Hepatocyte (in vitro differentiated cells): ENCODE measurements around the gene TSTD2. TPM values are rescaled to one million over a fixed set of nuclear protein-coding genes. Genes with fewer than 3 reads are reported as not detected.

ENCODE experiments used
- DNase-seq: peaks from one replicate; pipeline ENCODE4 v3.0.0-alpha.2; 2016; ENCODE audit warnings: low spot score
- H2AFZ ChIP-seq: fragments of 200-600 bp; sonication (generic); 2 replicates; pipeline ENCODE4 v1.6.0; 2016; ENCODE audit warnings: antibody characterized with exemption, mild to moderate bottlenecking
- H3K27ac ChIP-seq: fragments of 200-600 bp; sonication (generic); 2 replicates; pipeline ENCODE4 v1.5.1; 2016; ENCODE audit warnings: mild to moderate bottlenecking
- H3K27me3 ChIP-seq: fragments of 200-600 bp; sonication (generic); 2 replicates; pipeline ENCODE4 v1.6.1; 2016
- H3K36me3 ChIP-seq: fragments of 200-600 bp; sonication (generic); replicated peaks from 2 replicates; pipeline ENCODE4 v1.5.1; 2016; ENCODE audit warnings: low read depth; ENCODE audit not compliant: insufficient read depth
- H3K4me1 ChIP-seq: fragments of 200-600 bp; sonication (generic); 2 replicates; pipeline ENCODE4 v1.5.1; 2016; ENCODE audit warnings: mild to moderate bottlenecking, moderate library complexity; ENCODE audit not compliant: insufficient read depth
- H3K4me2 ChIP-seq: fragments of 200-600 bp; sonication (generic); 2 replicates; pipeline ENCODE4 v1.6.0; 2016
- H3K4me3 ChIP-seq: fragments of 200-600 bp; sonication (generic); 2 replicates; pipeline ENCODE4 v1.5.1; 2016; ENCODE audit warnings: mild to moderate bottlenecking
- H3K79me2 ChIP-seq: fragments of 200-600 bp; sonication (generic); 2 replicates; pipeline ENCODE4 v1.6.0; 2017; ENCODE audit warnings: mild to moderate bottlenecking
- H3K9me2 ChIP-seq: fragments of 200-600 bp; sonication (generic); replicated peaks from 2 replicates; pipeline ENCODE4 v1.6.0; 2017; ENCODE audit warnings: mild to moderate bottlenecking; ENCODE audit not compliant: insufficient read depth
- H3K9me3 ChIP-seq: fragments of 200-600 bp; sonication (generic); 2 replicates; pipeline ENCODE4 v1.5.1; 2016; ENCODE audit warnings: low read depth, mild to moderate bottlenecking
- H4K20me1 ChIP-seq: fragments of 200-600 bp; sonication (generic); 2 replicates; pipeline ENCODE4 v1.6.0; 2016; ENCODE audit warnings: mild to moderate bottlenecking; ENCODE audit not compliant: insufficient read depth, poor library complexity, severe bottlenecking
- CTCF ChIP-seq: fragments of 200-600 bp; sonication (generic); IDR thresholded peaks from 2 replicates; pipeline ENCODE4 v1.5.1; 2016; ENCODE audit warnings: antibody characterized with exemption, mild to moderate bottlenecking; ENCODE audit not compliant: poor library complexity
- EZH2 ChIP-seq: fragments of 200-600 bp; sonication (generic); IDR thresholded peaks from 2 replicates; pipeline ENCODE4 v1.6.1; 2016; ENCODE audit warnings: antibody characterized with exemption, mild to moderate bottlenecking, borderline replicate concordance
- EZH2phosphoT487 ChIP-seq: fragments of 200-600 bp; sonication (generic); IDR thresholded peaks from one replicate; pipeline ENCODE4 v1.6.1; 2018; ENCODE audit warnings: antibody characterized with exemption, mild to moderate bottlenecking, low read depth, moderate library complexity; ENCODE audit not compliant: unreplicated experiment, severe bottlenecking
- WGBS: methylation state at CpG from one replicate; pipeline ENCODE4 v1.1.6; 2016; ENCODE audit warnings: low lambda C conversion rate; ENCODE audit errors: missing lambda C conversion rate; 5-methylcytosine and 5-hydroxymethylcytosine counted together
- polyA plus RNA-seq: library from polyadenylated mRNA; unstranded; fragments of >200 nt; fragmentation: Nextera tagmentation; extraction: Ambion mirVana; gene quantifications from 2 replicates; pipeline ENCODE4 v1.2.1, GENCODE V29; 2016
- total RNA-seq: library from RNA; depleted of rRNA; stranded (reverse); fragments of >200 nt; gene quantifications from 2 replicates; pipeline ENCODE4 v1.2.3, GENCODE V29; 2014

Gene TSTD2
- total and polyA plus RNA-seq, 2 experiments from 2014 or later, result 4.3 to 19.0 TPM

- Histone ChIP-seq H3K4me3 (no peak overlapping the region), H3K9me2 (no peaks in the 10 kb centered on the region), H3K9me3 (no peaks in the 10 kb centered on the region), H3K27ac (no peak overlapping the region), H3K79me2 (no peaks in the 10 kb centered on the region), H3K27me3 (no peaks in the 10 kb centered on the region), H3K4me1 (no peaks in the 10 kb centered on the region), H2AFZ (no peak overlapping the region), H3K36me3 (no peaks in the 10 kb centered on the region), H4K20me1 (no peaks in the 10 kb centered on the region), H3K4me2 (no peak overlapping the region)
- WGBS, result 86% methylated on average over 11 of the region's 11 CpGs
- TF ChIP-seq EZH2phosphoT487 (no peak), CTCF (no peak), EZH2 (no peak)
- no peak for DNase-seq
Observed at GRCh38 chr9:97594381-97594921, 38.7 kb downstream of the TSTD2 start.

GRCh38 chr9:97593960-97594359 lies 39.2 kb downstream of the TSTD2 start:
- no peak overlapping the region for H2AFZ ChIP-seq
- no peak for DNase-seq
- H3K4me1 ChIP-seq, result no peaks in the 10 kb centered on the region
- 94% methylated on average over 4 of the region's 4 CpGs for WGBS
- H3K27me3 ChIP-seq, result no peaks in the 10 kb centered on the region
- H4K20me1 ChIP-seq, result no peaks in the 10 kb centered on the region
- no peak overlapping the region for H3K4me2 ChIP-seq
- TF ChIP-seq EZH2phosphoT487 (no peak), EZH2 (no peak), CTCF (no peak)
- no peak overlapping the region for H3K27ac ChIP-seq
- no peaks in the 10 kb centered on the region for H3K9me2 ChIP-seq
- no peaks in the 10 kb centered on the region for H3K9me3 ChIP-seq
- H3K36me3 ChIP-seq, result no peaks in the 10 kb centered on the region
- no peak overlapping the region for H3K4me3 ChIP-seq
- H3K79me2 ChIP-seq, result no peaks in the 10 kb centered on the region

GRCh38 chr9:97592126-97592525 lies 41.0 kb downstream of the TSTD2 start:
- no peak overlapping the region for H3K27ac ChIP-seq
- H2AFZ ChIP-seq, result no peak overlapping the region
- no peak overlapping the region for H3K4me2 ChIP-seq
- no peaks in the 10 kb centered on the region for H3K9me2 ChIP-seq
- no peaks in the 10 kb centered on the region for H3K36me3 ChIP-seq
- no peaks in the 10 kb centered on the region for H3K4me1 ChIP-seq
- no peak for DNase-seq
- WGBS, result 96% methylated on average over 1 of the region's 1 CpG
- no peak overlapping the region for H3K4me3 ChIP-seq
- H3K9me3 ChIP-seq, result no peaks in the 10 kb centered on the region
- H3K27me3 ChIP-seq, result no peaks in the 10 kb centered on the region
- H4K20me1 ChIP-seq, result no peaks in the 10 kb centered on the region
- TF ChIP-seq EZH2phosphoT487 (no peak), EZH2 (no peak), CTCF (no peak)
- H3K79me2 ChIP-seq, result no peaks in the 10 kb centered on the region
